ENCODE results near the gene UGT1A4.

Gene UGT1A4

GRCh38 chr2:233818639-233819621 is 100.4 kb downstream of the UGT1A4 start:
- Histone ChIP-seq H3K27me3 (ENCODE audit: control insufficient read depth, insufficient read depth, low read length) (no peaks in the 10 kb centered on the region), H3K9me3 (ENCODE audit: control insufficient read depth, low read length) (no peaks in the 10 kb centered on the region), H3K4me3 (ENCODE audit: low read depth, low read length) (no peak overlapping the region), H3K36me3 (ENCODE audit: control insufficient read depth, insufficient read depth, low read length) (no peaks in the 10 kb centered on the region), H3K4me1 (no peaks in the 10 kb centered on the region), H3K27ac (no peak overlapping the region), H3K79me2 (no peaks in the 10 kb centered on the region), H2AFZ (no peak overlapping the region), H3K4me2 (ENCODE audit: low read length) (no peak overlapping the region), H3K9ac (no peak overlapping the region)
- no peak for TF ChIP-seq CTCF (IDR thresholded peaks at IDR 0.05)

GRCh38 chr2:233819884-233820773 is 101.6 kb downstream of the UGT1A4 start:
- Histone ChIP-seq H3K27ac (no peak overlapping the region), H3K9ac (no peak overlapping the region), H3K4me1 (no peaks in the 10 kb centered on the region), H3K79me2 (no peaks in the 10 kb centered on the region), H2AFZ (no peak overlapping the region), H3K36me3 (ENCODE audit: control insufficient read depth, insufficient read depth, low read length) (no peaks in the 10 kb centered on the region), H3K27me3 (ENCODE audit: control insufficient read depth, insufficient read depth, low read length) (no peaks in the 10 kb centered on the region), H3K4me3 (ENCODE audit: low read depth, low read length) (no peak overlapping the region), H3K4me2 (ENCODE audit: low read length) (no peak overlapping the region), H3K9me3 (ENCODE audit: control insufficient read depth, low read length) (no peaks in the 10 kb centered on the region)
- no peak for TF ChIP-seq CTCF (IDR thresholded peaks at IDR 0.05)

- H3K9me3 ChIP-seq (ENCODE audit: control insufficient read depth, low read length) = no peaks in the 10 kb centered on the region
- no peak for TF ChIP-seq CTCF (IDR thresholded peaks at IDR 0.05)
- H3K9ac ChIP-seq = no peak overlapping the region
- no peaks in the 10 kb centered on the region for H3K79me2 ChIP-seq
- no peaks in the 10 kb centered on the region for H3K27me3 ChIP-seq (ENCODE audit: control insufficient read depth, insufficient read depth, low read length)
- H3K4me3 ChIP-seq (ENCODE audit: low read depth, low read length) = no peak overlapping the region
- H3K4me2 ChIP-seq (ENCODE audit: low read length) = no peak overlapping the region
- H2AFZ ChIP-seq = no peak overlapping the region
- H3K4me1 ChIP-seq = no peaks in the 10 kb centered on the region
- no peak overlapping the region for H3K27ac ChIP-seq
- no peaks in the 10 kb centered on the region for H3K36me3 ChIP-seq (ENCODE audit: control insufficient read depth, insufficient read depth, low read length)
Observed at GRCh38 chr2:233820774-233821105, 102.2 kb downstream of the UGT1A4 start.

GRCh38 chr2:233821196-233821595 is 102.7 kb downstream of the UGT1A4 start:
- Histone ChIP-seq H3K9ac (no peak overlapping the region), H3K36me3 (ENCODE audit: control insufficient read depth, insufficient read depth, low read length) (no peaks in the 10 kb centered on the region), H3K9me3 (ENCODE audit: control insufficient read depth, low read length) (no peaks in the 10 kb centered on the region), H3K4me1 (no peaks in the 10 kb centered on the region), H3K4me3 (ENCODE audit: low read depth, low read length) (no peak overlapping the region), H2AFZ (no peak overlapping the region), H3K4me2 (ENCODE audit: low read length) (no peak overlapping the region), H3K27ac (no peak overlapping the region), H3K79me2 (no peaks in the 10 kb centered on the region), H3K27me3 (ENCODE audit: control insufficient read depth, insufficient read depth, low read length) (no peaks in the 10 kb centered on the region)
- TF ChIP-seq CTCF (IDR thresholded peaks at IDR 0.05) = no peak

Measured in parathyroid adenoma (tissue), 2 donors.